HepG2 (cell line): Measurements from ENCODE around the gene MRPL20. TPM values are rescaled to one million over a fixed set of nuclear protein-coding genes. Genes with fewer than 3 reads are reported as not detected.
A peak's percentile ranks its signal among the peaks of the same experiment; 100 is the strongest.

Source experiments
- CENPBD1 ChIP-seq: sonication (generic); formaldehyde crosslinking; IDR thresholded peaks from 2 replicates; pipeline ENCODE4 v1.8.0; 2022; ENCODE audit warnings: missing genetic modification reagents, low read depth, mild to moderate bottlenecking, borderline replicate concordance
- CHCHD3 ChIP-seq: sonication (generic); formaldehyde crosslinking; IDR thresholded peaks from 2 replicates; pipeline ENCODE4 v1.8.0; 2022; ENCODE audit warnings: mild to moderate bottlenecking, missing genetic modification reagents, moderate library complexity
- E2F2 ChIP-seq: sonication (generic); formaldehyde crosslinking; IDR thresholded peaks from 2 replicates; pipeline ENCODE4 v1.4.0; 2020; ENCODE audit warnings: missing genetic modification reagents, borderline replicate concordance
- GTF3A ChIP-seq: sonication (generic); formaldehyde crosslinking; conservative IDR thresholded peaks from 2 replicates; pipeline ENCODE4 v1.4.0; 2020; ENCODE audit warnings: mild to moderate bottlenecking, missing genetic modification reagents
- HOXA5 ChIP-seq: sonication (generic); formaldehyde crosslinking; IDR thresholded peaks from 2 replicates; pipeline ENCODE4 v1.4.0; 2020; ENCODE audit warnings: missing genetic modification reagents
- MAF1 ChIP-seq: sonication (generic); formaldehyde crosslinking; IDR thresholded peaks from 2 replicates; pipeline ENCODE4 v1.5.0; 2020; ENCODE audit warnings: missing genetic modification reagents, borderline replicate concordance
- MED1 ChIP-seq: sonication (generic); formaldehyde crosslinking; IDR thresholded peaks from 2 replicates; pipeline ENCODE4 v1.4.0; 2020; ENCODE audit warnings: missing genetic modification reagents
- MLXIP ChIP-seq: sonication (generic); formaldehyde crosslinking; IDR thresholded peaks from 2 replicates; pipeline ENCODE4 v1.9.0; 2021; ENCODE audit warnings: missing genetic modification reagents, borderline replicate concordance
- NFIC ChIP-seq: IDR thresholded peaks from 2 replicates; pipeline ENCODE4 v1.6.1; 2012; ENCODE audit warnings: mild to moderate bottlenecking, low read length, inconsistent platforms
- NFKB2 ChIP-seq: sonication (generic); formaldehyde crosslinking; IDR thresholded peaks from 2 replicates; pipeline ENCODE4 v1.4.0; 2020; ENCODE audit warnings: missing genetic modification reagents, borderline replicate concordance
- PCBP1 ChIP-seq: fragments of 200-400 bp; formaldehyde crosslinking; IDR thresholded peaks from 2 replicates; pipeline ENCODE4 v1.6.1; 2017; ENCODE audit warnings: mild to moderate bottlenecking, low read depth, low read length, borderline replicate concordance
- PHF5A ChIP-seq: IDR thresholded peaks from one replicate; pipeline ENCODE4 v1.6.1; 2018; ENCODE audit warnings: low read depth, missing genetic modification reagents; ENCODE audit not compliant: unreplicated experiment
- REST ChIP-seq, 2 experiments: IDR thresholded peaks; 2 replicates each; pipeline ENCODE4 v1.6.1; 2011 to 2012; ENCODE audit warnings: low read length in 2 of 2, borderline replicate concordance in 1 of 2, low read depth in 1 of 2, mild to moderate bottlenecking in 1 of 2, moderate library complexity in 1 of 2
- STAT5B ChIP-seq: sonication (generic); formaldehyde crosslinking; IDR thresholded peaks from 2 replicates; pipeline ENCODE4 v1.4.0; 2020; ENCODE audit warnings: missing genetic modification reagents
- ZNF264 ChIP-seq: sonication (generic); formaldehyde crosslinking; IDR thresholded peaks from 2 replicates; pipeline ENCODE4 v1.4.0; 2020; ENCODE audit warnings: missing genetic modification reagents
- ZNF367 ChIP-seq: sonication (generic); formaldehyde crosslinking; IDR thresholded peaks from 2 replicates; pipeline ENCODE4 v1.4.0; 2020; ENCODE audit warnings: missing genetic modification reagents, borderline replicate concordance
- ZNF383 ChIP-seq: sonication (generic); formaldehyde crosslinking; IDR thresholded peaks from 2 replicates; pipeline ENCODE4 v1.4.0; 2020; ENCODE audit warnings: missing genetic modification reagents, mild to moderate bottlenecking, borderline replicate concordance
- ZNF446 ChIP-seq: sonication (generic); formaldehyde crosslinking; IDR thresholded peaks from 2 replicates; pipeline ENCODE4 v1.5.0; 2020; ENCODE audit warnings: mild to moderate bottlenecking, missing genetic modification reagents
- ZNF577 ChIP-seq: sonication (generic); formaldehyde crosslinking; IDR thresholded peaks from 2 replicates; pipeline ENCODE4 v1.4.0; 2020; ENCODE audit warnings: mild to moderate bottlenecking, low read depth, missing genetic modification reagents, borderline replicate concordance
- ZNF629 ChIP-seq: sonication (generic); formaldehyde crosslinking; conservative IDR thresholded peaks from 2 replicates; pipeline ENCODE4 v1.5.0; 2020; ENCODE audit warnings: missing genetic modification reagents
- ZNF773 ChIP-seq: sonication (generic); formaldehyde crosslinking; IDR thresholded peaks from 2 replicates; pipeline ENCODE4 v1.4.0; 2020; ENCODE audit warnings: missing genetic modification reagents, borderline replicate concordance
- polyA plus RNA-seq, 8 experiments: library from polyadenylated mRNA; depleted of rRNA in 3 of 8; stranded (reverse) in 7 of 8; unstranded in 1 of 8; fragments of >200 nt; fragmentation: Illumina TruSeq in 4 of 8; extraction: Trizol in 4 of 8; gene quantifications; 2 replicates each; pipeline versions ENCODE4 v1.2.1 to v1.2.3, GENCODE V29; 2011 to 2016; ENCODE audit warnings: low read depth in 4 of 8, missing spikeins in 1 of 8, mixed read lengths in 1 of 8; ENCODE audit not compliant: insufficient read depth in 1 of 8
- total RNA-seq, 5 experiments: library from RNA; depleted of rRNA; stranded (reverse); fragments of >200 nt; fragmentation: Illumina TruSeq; extraction: Trizol; gene quantifications; 2 replicates each; pipeline ENCODE4 v1.2.3, GENCODE V29; 2016; ENCODE audit warnings: low read depth in 1 of 5

MRPL20 gene
- total and polyA plus RNA-seq, 2 of the 13 experiments (the other 11 are each of a cell fraction or from before 2014, with no cell fraction given) = 59.2 to 127 TPM

DNA sequence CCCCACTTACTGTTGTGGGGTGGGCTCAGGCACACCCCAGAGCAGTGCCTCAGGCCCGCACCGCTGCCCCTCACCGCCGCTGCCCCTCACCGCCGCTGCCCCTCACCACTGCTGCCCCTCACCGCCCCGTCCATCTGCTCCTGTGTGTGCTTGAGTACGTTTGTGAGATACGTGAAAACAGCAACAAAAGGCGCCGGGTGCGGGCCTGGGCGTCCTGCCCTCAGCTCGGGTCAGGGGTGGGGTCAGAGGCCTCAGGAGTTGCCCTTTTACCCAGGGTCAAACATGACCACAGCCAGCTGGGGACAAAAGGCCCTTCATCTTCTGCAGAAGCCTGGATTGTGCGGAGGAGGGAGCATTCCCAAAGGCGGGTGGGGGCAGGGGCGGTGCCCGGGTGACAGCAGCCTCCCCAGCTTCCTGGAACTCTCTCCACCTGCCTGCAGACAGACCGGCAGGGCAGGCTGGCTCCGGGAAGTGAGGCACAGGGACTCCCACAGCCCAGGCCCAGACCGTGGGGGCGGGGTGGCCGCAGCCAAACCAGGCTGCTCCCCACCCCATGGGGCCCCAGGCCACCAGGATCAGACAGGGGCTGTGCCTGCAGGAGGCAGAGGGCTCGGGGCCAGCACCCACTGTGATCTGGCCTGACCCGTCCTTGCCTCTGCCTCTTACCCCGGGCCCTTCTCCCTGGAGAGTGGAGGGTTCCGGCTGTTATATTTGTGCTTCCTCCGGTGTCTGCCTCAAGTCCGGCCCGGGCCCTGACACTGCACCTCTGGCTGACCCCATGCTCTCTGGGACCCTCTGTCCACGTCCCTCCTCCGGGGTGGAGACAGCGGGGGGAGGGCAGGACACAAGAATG, 26.1 kb upstream of the MRPL20 start (continued):
- TF ChIP-seq REST (IDR thresholded peaks at IDR 0.05; ENCODE audit: borderline replicate concordance in 1 of 2, low read depth in 1 of 2, low read length in 2 of 2) (no peak; a peak in 1 of 4 replicates), ZNF367 (CRISPR knock-in tag) (no peak), ZNF446 (CRISPR knock-in tag) (no peak), NFKB2 (no peak), CHCHD3 (CRISPR knock-in tag) (no peak), E2F2 (CRISPR knock-in tag) (no peak), ZNF629 (no peak), NFIC (no peak), ZNF773 (CRISPR knock-in tag) (no peak), MED1 (peak; percentile 90), MLXIP (CRISPR knock-in tag) (no peak), ZNF383 (no peak), GTF3A (CRISPR knock-in tag) (0 out of 2 replicates have a peak, but pooled peaks have one; percentile 13), STAT5B (no peak; the same call in 1 of the 2 replicates), MAF1 (no peak; the same call in 1 of the 2 replicates), PCBP1 (peak; percentile 86; the same call in 1 of the 2 replicates), ZNF264 (peak; percentile 45; the same call in 1 of the 2 replicates), ZNF577 (CRISPR knock-in tag) (no peak), PHF5A (CRISPR knock-in tag) (peak; percentile 58), CENPBD1 (CRISPR knock-in tag) (no peak), HOXA5 (CRISPR knock-in tag) (peak; percentile 78; the same call in 1 of the 2 replicates)
